SJCRH30 (cell line): ENCODE results near the gene NRK. TPM values are rescaled to one million over a fixed set of nuclear protein-coding genes. Genes with fewer than 3 reads are reported as not detected.
"Not testable (repeated sequence)": the region's sequence is repeated elsewhere in the genome, so short reads cannot be mapped to it uniquely, and the experiment has no call there.

ENCODE experiments used
- DNase-seq, 2 experiments: peaks; one replicate each; pipeline ENCODE4 v3.0.0-alpha.2; 2015 to 2020
- H3K27ac ChIP-seq: fragments of 250-450 bp; sonication (Bioruptor Pico); 2 replicates; pipeline ENCODE4 v1.5.1; 2020; ENCODE audit warnings: mild to moderate bottlenecking, moderate library complexity
- H3K27me3 ChIP-seq: fragments of 250-450 bp; sonication (Bioruptor Pico); 2 replicates; pipeline ENCODE4 v1.5.1; 2020; ENCODE audit warnings: mild to moderate bottlenecking, moderate library complexity
- H3K36me3 ChIP-seq: fragments of 250-450 bp; sonication (Bioruptor Pico); 2 replicates; pipeline ENCODE4 v1.5.1; 2020; ENCODE audit warnings: mild to moderate bottlenecking, moderate library complexity
- H3K4me1 ChIP-seq: fragments of 250-450 bp; sonication (Bioruptor Pico); 2 replicates; pipeline ENCODE4 v1.5.1; 2020; ENCODE audit warnings: mild to moderate bottlenecking, moderate library complexity
- H3K4me3 ChIP-seq: fragments of 250-450 bp; sonication (Bioruptor Pico); 2 replicates; pipeline ENCODE4 v1.5.1; 2020; ENCODE audit warnings: mild to moderate bottlenecking, moderate library complexity
- H3K9me3 ChIP-seq: fragments of 250-450 bp; sonication (Bioruptor Pico); replicated peaks from 2 replicates; pipeline ENCODE4 v1.5.1; 2020; ENCODE audit warnings: mild to moderate bottlenecking, moderate library complexity
- total RNA-seq: library from RNA; depleted of rRNA; stranded (reverse); fragments of >200 nt; shearing (Covaris generic); gene quantifications from 2 replicates; pipeline ENCODE4 v1.2.3, GENCODE V29; 2014; rRNA removed

NRK gene, protein sequence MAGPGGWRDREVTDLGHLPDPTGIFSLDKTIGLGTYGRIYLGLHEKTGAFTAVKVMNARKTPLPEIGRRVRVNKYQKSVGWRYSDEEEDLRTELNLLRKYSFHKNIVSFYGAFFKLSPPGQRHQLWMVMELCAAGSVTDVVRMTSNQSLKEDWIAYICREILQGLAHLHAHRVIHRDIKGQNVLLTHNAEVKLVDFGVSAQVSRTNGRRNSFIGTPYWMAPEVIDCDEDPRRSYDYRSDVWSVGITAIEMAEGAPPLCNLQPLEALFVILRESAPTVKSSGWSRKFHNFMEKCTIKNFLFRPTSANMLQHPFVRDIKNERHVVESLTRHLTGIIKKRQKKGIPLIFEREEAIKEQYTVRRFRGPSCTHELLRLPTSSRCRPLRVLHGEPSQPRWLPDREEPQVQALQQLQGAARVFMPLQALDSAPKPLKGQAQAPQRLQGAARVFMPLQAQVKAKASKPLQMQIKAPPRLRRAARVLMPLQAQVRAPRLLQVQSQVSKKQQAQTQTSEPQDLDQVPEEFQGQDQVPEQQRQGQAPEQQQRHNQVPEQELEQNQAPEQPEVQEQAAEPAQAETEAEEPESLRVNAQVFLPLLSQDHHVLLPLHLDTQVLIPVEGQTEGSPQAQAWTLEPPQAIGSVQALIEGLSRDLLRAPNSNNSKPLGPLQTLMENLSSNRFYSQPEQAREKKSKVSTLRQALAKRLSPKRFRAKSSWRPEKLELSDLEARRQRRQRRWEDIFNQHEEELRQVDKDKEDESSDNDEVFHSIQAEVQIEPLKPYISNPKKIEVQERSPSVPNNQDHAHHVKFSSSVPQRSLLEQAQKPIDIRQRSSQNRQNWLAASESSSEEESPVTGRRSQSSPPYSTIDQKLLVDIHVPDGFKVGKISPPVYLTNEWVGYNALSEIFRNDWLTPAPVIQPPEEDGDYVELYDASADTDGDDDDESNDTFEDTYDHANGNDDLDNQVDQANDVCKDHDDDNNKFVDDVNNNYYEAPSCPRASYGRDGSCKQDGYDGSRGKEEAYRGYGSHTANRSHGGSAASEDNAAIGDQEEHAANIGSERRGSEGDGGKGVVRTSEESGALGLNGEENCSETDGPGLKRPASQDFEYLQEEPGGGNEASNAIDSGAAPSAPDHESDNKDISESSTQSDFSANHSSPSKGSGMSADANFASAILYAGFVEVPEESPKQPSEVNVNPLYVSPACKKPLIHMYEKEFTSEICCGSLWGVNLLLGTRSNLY (N-terminal part only)
- total RNA-seq, result 23.7 and 27.7 TPM in 2 replicates

DNA sequence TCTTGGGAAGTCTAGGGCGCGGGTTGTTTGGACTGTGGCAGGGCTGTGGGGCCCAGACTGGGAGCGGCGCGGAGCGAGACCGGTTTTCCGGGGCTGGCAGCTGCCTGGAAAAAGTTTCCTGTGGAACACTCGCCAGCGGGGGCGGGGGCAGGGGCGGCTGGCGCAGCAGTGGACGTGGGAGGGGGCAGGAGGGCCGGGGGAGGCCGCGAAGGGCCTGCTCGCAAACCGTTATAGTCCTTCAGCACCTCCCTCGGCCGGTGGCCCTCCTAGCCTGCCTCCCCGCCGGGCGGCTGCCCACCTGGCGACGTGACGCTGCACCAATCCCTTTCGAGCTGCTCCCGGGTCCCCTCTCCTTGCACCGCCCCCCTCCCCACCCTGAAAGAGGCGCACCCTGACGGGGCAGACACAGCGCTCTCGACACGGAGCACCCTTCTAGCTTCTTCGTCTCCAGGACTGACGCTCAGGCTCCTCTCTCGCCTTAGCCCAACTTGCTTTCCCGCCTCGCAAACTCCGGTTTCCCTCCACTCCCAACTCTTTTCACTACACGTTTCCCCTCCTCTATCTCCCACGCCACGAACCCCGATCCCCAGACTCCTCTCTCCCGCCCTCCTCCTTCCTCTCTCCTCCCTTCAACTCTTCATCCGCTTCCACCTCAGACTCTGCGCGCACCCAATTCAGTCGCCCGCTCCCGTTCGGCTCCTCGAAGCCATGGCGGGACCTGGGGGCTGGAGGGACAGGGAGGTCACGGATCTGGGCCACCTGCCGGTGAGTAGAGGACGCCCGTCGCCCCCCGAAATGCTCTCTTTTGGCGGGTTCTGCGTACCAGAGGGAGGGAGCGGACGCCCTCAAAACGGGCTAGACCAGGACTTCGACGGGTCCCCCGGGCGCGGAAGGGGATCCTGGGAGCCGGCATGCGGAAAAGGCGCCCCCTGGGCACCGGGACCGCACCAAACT lies at the start of gene NRK:
Gene NRK, plus strand, starts transcription at position 402 of the 954 bp plus-strand sequence. Its CDS starts 307 bp downstream, at position 709.
- no peaks in the 10 kb centered on the region for H3K4me1 ChIP-seq
- no peaks in the 10 kb centered on the region for H3K36me3 ChIP-seq
- H3K9me3 ChIP-seq, result no peaks in the 10 kb centered on the region
- peak within 1 kb of the TSS; percentile 61 for H3K27ac ChIP-seq
- peak; percentile 43 to 56 for DNase-seq
- H3K4me3 ChIP-seq, result peak within 1 kb of the TSS; percentile 58
- no peaks in the 10 kb centered on the region for H3K27me3 ChIP-seq

DNA sequence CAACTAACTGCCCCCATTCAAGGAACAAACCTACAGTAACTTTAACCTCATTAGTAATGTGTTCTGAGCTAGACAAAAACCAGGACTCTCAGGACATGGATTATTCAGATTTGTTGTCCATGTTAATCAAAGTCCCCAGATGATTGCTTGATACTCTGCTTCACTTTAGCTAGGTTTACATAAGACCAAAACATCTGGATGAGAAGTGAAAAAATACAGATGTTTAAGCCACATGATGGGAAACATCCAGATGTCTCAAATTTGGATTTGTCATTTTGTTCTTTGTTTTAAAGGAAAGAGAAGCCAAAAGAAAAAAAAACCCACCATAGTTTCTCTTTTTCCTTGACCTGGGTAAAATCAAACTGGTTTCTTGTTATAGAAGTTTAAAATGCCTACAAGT lies 48.5 kb upstream of the NRK start:
- Histone ChIP-seq H3K36me3 (no peaks in the 10 kb centered on the region), H3K27ac (no peak overlapping the region), H3K4me3 (no peak overlapping the region), H3K27me3 (no peaks in the 10 kb centered on the region), H3K9me3 (no peaks in the 10 kb centered on the region), H3K4me1 (no peaks in the 10 kb centered on the region)
- no peak for DNase-seq

DNA sequence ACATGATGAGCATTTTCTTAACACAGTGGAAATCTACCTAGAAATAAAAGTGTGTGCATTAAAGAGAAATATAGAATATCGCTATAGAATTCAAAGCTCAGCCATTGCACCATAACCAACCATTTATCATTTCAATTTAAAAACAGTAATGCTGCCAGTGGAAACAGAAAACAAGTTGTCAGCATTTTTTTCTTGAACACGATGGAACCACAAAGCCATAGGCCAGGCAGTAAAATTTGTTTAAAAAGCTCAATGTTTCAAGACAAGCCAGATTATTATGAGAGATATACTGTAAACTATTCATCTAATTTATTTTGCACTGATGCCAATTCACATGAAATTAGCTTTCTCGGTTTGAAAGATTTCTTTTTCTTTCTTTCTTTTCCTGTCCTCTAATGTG lies 46.7 kb upstream of the NRK start:
- DNase-seq, result no peak
- Histone ChIP-seq H3K36me3 (no peaks in the 10 kb centered on the region), H3K4me3 (no peak overlapping the region), H3K27me3 (no peaks in the 10 kb centered on the region), H3K4me1 (no peaks in the 10 kb centered on the region), H3K9me3 (no peaks in the 10 kb centered on the region), H3K27ac (no peak overlapping the region)

GRCh38 chrX:105781804-105782203 lies 40.5 kb upstream of the NRK start:
- Histone ChIP-seq H3K4me3 (no peak overlapping the region), H3K36me3 (no peaks in the 10 kb centered on the region), H3K9me3 (no peaks in the 10 kb centered on the region), H3K4me1 (no peaks in the 10 kb centered on the region), H3K27ac (no peak overlapping the region), H3K27me3 (no peaks in the 10 kb centered on the region)
- DNase-seq, result no peak

DNA sequence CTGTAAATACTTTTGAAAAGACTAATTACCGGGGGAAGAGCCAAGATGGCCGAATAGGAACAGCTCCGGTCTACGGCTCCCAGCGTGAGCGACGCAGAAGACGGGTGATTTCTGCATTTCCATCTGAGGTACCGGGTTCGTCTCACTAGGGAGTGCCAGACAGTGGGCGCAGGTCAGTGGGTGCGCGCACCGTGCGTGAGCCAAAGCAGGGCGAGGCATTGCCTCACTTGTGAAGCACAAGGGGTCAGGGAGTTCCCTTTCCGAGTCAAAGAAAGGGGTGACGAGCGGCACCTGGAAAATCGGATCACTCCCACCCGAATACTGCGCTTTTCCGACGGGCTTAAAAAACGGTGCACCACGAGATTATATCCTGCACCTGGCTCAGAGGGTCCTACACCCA lies 25.5 kb upstream of the NRK start:
- H3K9me3 ChIP-seq, DNase-seq, H3K27ac ChIP-seq: not testable (repeated sequence)

DNA sequence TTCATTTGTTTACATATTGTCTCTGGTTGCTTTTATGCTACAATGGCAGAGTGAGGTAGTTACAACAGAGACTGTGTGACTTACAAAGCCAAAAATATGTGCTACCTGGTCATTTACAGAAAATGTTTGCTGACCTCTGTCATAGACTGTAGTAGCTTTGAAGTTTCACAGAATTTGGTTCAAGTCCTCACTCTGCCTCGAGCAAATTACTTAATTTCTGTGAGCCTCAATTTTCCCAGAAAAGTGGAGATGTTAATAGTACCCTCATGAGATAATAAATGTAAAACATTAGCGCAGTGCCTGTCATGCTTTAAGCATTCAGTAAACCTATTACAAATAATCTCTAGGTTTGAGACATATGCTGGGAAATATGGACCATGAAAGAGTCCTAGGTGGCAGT lies 18.4 kb upstream of the NRK start:
- Histone ChIP-seq H3K36me3 (no peaks in the 10 kb centered on the region), H3K4me1 (no peaks in the 10 kb centered on the region), H3K9me3 (no peaks in the 10 kb centered on the region), H3K4me3 (no peak overlapping the region), H3K27me3 (no peaks in the 10 kb centered on the region), H3K27ac (no peak overlapping the region)
- no peak for DNase-seq

More for the DNA sequence above, 25.5 kb upstream of the NRK start:
- H3K27me3 ChIP-seq, H3K36me3 ChIP-seq, H3K4me3 ChIP-seq, H3K4me1 ChIP-seq: not testable (repeated sequence)

DNA sequence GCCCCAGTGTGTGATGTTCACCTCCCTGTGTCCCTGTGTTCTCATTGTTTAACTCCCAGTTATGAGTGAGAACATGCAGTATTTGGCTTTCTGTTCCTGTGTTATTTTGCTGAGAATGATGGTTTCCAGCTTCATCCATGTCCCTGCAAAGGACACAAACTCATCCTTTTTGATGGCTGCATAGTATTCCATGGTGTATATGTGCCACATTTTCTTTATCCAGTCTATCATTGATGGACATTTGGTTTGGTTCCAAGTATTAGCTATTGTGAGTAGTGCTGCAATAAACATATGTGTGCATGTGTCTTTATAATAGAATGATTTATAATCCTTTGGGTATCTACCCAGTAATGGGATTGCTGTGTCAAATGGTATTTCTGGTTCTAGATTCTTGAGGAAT lies 16.7 kb upstream of the NRK start:
- not testable (repeated sequence) for H3K27ac ChIP-seq, H3K4me3 ChIP-seq, H3K27me3 ChIP-seq, H3K4me1 ChIP-seq, H3K9me3 ChIP-seq, H3K36me3 ChIP-seq, DNase-seq

- Histone ChIP-seq H3K27ac (no peak overlapping the region), H3K4me3 (no peak overlapping the region), H3K27me3 (no peaks in the 10 kb centered on the region), H3K4me1 (no peaks in the 10 kb centered on the region), H3K9me3 (no peaks in the 10 kb centered on the region), H3K36me3 (no peaks in the 10 kb centered on the region)
- DNase-seq, result no peak
Observed at GRCh38 chrX:105816517-105816916, 5.8 kb upstream of the NRK start.

DNA sequence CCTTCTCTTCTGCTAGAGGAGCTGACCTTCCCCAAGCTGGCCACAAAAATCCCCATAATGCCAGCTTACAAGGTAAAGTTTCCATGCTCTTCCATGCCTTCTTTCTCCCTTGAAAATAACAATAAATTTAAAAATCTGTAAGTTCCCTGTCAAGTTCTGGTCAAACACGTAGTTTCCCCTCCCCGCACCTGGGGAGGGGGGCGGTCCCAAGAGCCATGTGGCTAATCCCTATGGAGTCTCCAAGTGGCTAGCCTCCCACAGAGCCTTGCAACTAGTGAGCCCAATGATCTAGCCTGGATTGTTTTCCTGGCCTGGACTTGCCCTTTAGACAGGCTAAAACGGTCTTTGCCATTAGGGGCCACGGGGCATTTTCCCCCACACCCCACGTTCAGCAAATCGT lies 2.1 kb upstream of the NRK start:
- no peaks in the 10 kb centered on the region for H3K36me3 ChIP-seq

GRCh38 chrX:105821471-105822121 lies 743 bp upstream of the NRK start:
- Histone ChIP-seq H3K27me3 (no peaks in the 10 kb centered on the region), H3K4me3 (peak overlapping the region; percentile 58), H3K9me3 (no peaks in the 10 kb centered on the region), H3K4me1 (no peaks in the 10 kb centered on the region), H3K36me3 (no peaks in the 10 kb centered on the region), H3K27ac (peak overlapping the region; percentile 46)
- DNase-seq, result peak; percentile 2 to 25

More for the DNA sequence above, 2.1 kb upstream of the NRK start:
- DNase-seq, result peak in 1 of 2 experiments; percentile 5
- Histone ChIP-seq H3K27ac (no peak overlapping the region), H3K27me3 (no peaks in the 10 kb centered on the region), H3K4me3 (no peak overlapping the region), H3K4me1 (no peaks in the 10 kb centered on the region), H3K9me3 (no peaks in the 10 kb centered on the region)

- Histone ChIP-seq H3K9me3 (no peaks in the 10 kb centered on the region), H3K36me3 (no peaks in the 10 kb centered on the region), H3K4me1 (no peaks in the 10 kb centered on the region), H3K27me3 (no peaks in the 10 kb centered on the region), H3K4me3 (peak overlapping the region; percentile 58), H3K27ac (peak overlapping the region; percentile 61)
- peak in 1 of 2 experiments; percentile 3 for DNase-seq
Observed at GRCh38 chrX:105823092-105823455, 735 bp downstream of the NRK start.

DNA sequence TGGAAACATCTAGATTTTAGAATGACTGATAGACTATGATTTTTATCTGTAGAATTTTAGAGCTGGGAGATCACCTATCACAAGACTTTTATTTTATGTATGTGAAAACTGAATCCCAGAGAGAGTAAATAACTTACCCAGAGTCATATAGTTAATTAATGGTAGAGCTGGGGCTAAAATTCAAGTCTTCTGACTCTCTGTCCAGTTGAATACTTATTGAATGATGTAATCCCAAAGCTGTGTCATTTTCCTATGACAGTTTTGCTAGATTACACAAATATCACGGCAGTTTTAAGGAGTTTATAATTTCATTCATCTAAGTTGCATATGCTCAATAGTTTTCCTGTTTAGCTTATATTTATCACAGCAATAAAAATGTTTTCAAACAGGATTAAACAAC lies 6.7 kb downstream of the NRK start:
- Histone ChIP-seq H3K36me3 (no peaks in the 10 kb centered on the region), H3K4me3 (no peak overlapping the region), H3K9me3 (no peaks in the 10 kb centered on the region), H3K27ac (no peak overlapping the region), H3K4me1 (no peaks in the 10 kb centered on the region), H3K27me3 (no peaks in the 10 kb centered on the region)
- DNase-seq, result no peak

DNA sequence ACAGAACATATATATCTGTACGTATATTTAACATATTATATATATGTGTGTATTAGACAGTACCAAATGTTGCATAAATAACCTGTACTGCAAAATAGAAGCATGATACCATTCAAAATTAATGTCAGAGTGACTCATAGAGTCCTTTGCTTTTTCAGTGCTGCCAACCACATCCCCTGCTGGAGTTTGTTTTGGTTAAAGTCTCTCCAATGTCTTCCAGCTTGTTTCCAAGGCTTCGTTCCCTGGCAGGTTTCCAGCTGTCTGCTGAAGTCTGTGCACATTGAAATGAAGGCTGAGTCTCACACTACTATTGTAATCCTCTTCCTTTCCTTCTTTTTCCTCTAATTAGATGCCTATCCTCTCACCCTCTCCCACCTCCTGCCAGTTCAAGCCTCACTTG lies 14.9 kb downstream of the NRK start:
- Histone ChIP-seq H3K4me3 (no peak overlapping the region), H3K27ac (no peak overlapping the region), H3K4me1 (no peaks in the 10 kb centered on the region), H3K9me3 (no peaks in the 10 kb centered on the region), H3K27me3 (no peaks in the 10 kb centered on the region), H3K36me3 (no peaks in the 10 kb centered on the region)
- DNase-seq, result peak; percentile 47 to 56
